Neural crest cell (in vitro differentiated cells): ENCODE results near the gene COL5A1. TPM values are rescaled to one million over a fixed set of nuclear protein-coding genes. Genes with fewer than 3 reads are reported as not detected.

Source experiments
- DNase-seq: peaks from one replicate; pipeline ENCODE4 v3.0.0; 2021; ENCODE audit warnings: low read depth, mixed read lengths, low spot score
- H3K27ac Mint-ChIP-seq: one replicate; pipeline ENCODE4 v1.8.0; 2021; ENCODE audit warnings: mild to moderate bottlenecking, mixed read lengths; ENCODE audit not compliant: unreplicated experiment
- H3K27me3 Mint-ChIP-seq: 2 replicates; pipeline ENCODE4 v1.8.0; 2021; ENCODE audit warnings: low read depth, mild to moderate bottlenecking, mixed read lengths
- H3K36me3 Mint-ChIP-seq: 2 replicates; pipeline ENCODE4 v1.8.0; 2021; ENCODE audit warnings: low read depth, mild to moderate bottlenecking, mixed read lengths
- H3K4me1 Mint-ChIP-seq: 2 replicates; pipeline ENCODE4 v1.8.0; 2021; ENCODE audit warnings: mixed read lengths
- H3K4me3 Mint-ChIP-seq: one replicate; pipeline ENCODE4 v1.8.0; 2021; ENCODE audit warnings: mild to moderate bottlenecking, mixed read lengths
- H3K9me3 Mint-ChIP-seq: 2 replicates; pipeline ENCODE4 v1.8.0; 2021; ENCODE audit warnings: mixed read lengths
- CTCF ChIP-seq: fragments of 200-600 bp; sonication (generic); conservative IDR thresholded peaks from 2 replicates; pipeline ENCODE4 v1.5.0; 2021; ENCODE audit warnings: antibody characterized with exemption, mild to moderate bottlenecking
- total RNA-seq: library from RNA; stranded (reverse); gene quantifications from 2 replicates; pipeline ENCODE4 v1.2.1, GENCODE V29; 2021

The COL5A1 gene
- total RNA-seq, 1 donor from 2014 or later: 19.4 TPM

- Mint-ChIP-seq H3K27ac (no peak overlapping the region), H3K9me3 (no peaks in the 10 kb centered on the region)
Observed at GRCh38 chr9:134830926-134831720, 189.5 kb downstream of the COL5A1 start.

GRCh38 chr9:134832471-134832870 is 190.9 kb downstream of the COL5A1 start:
- Mint-ChIP-seq H3K27ac (peak overlapping the region; percentile 81), H3K4me3 (no peak overlapping the region), H3K4me1 (no peaks in the 10 kb centered on the region), H3K27me3 (no peaks in the 10 kb centered on the region), H3K9me3 (no peaks in the 10 kb centered on the region), H3K36me3 (no peaks in the 10 kb centered on the region)
- TF ChIP-seq CTCF: no peak
- no peak for DNase-seq

More at GRCh38 chr9:134830926-134831720, 189.5 kb downstream of the COL5A1 start:
- Mint-ChIP-seq H3K36me3 (no peaks in the 10 kb centered on the region), H3K27me3 (no peaks in the 10 kb centered on the region), H3K4me3 (no peak overlapping the region), H3K4me1 (no peaks in the 10 kb centered on the region)
- no peak for TF ChIP-seq CTCF
- no peak for DNase-seq

GRCh38 chr9:134833294-134833880 is 191.8 kb downstream of the COL5A1 start:
- no peak for TF ChIP-seq CTCF
- Mint-ChIP-seq H3K27ac (no peak overlapping the region), H3K36me3 (no peaks in the 10 kb centered on the region)

GRCh38 chr9:134834217-134834956 is 192.8 kb downstream of the COL5A1 start:
- Mint-ChIP-seq H3K27me3 (no peaks in the 10 kb centered on the region), H3K36me3 (no peaks in the 10 kb centered on the region), H3K27ac (peak overlapping the region; percentile 67), H3K4me1 (no peaks in the 10 kb centered on the region), H3K9me3 (no peaks in the 10 kb centered on the region), H3K4me3 (no peak overlapping the region)
- no peak for DNase-seq
- no peak for TF ChIP-seq CTCF

More at GRCh38 chr9:134833294-134833880, 191.8 kb downstream of the COL5A1 start:
- Mint-ChIP-seq H3K4me3 (no peak overlapping the region), H3K27me3 (no peaks in the 10 kb centered on the region), H3K9me3 (no peaks in the 10 kb centered on the region), H3K4me1 (no peaks in the 10 kb centered on the region)
- no peak for DNase-seq

- H3K27ac Mint-ChIP-seq: no peak overlapping the region
- no peak for DNase-seq
- TF ChIP-seq CTCF: no peak
- no peaks in the 10 kb centered on the region for H3K36me3 Mint-ChIP-seq
- H3K27me3 Mint-ChIP-seq: no peaks in the 10 kb centered on the region
- H3K4me3 Mint-ChIP-seq: no peak overlapping the region
- H3K9me3 Mint-ChIP-seq: no peaks in the 10 kb centered on the region
- H3K4me1 Mint-ChIP-seq: no peaks in the 10 kb centered on the region
Observed at GRCh38 chr9:134834957-134835419, 193.4 kb downstream of the COL5A1 start.
